ENCODE results near the gene BCDIN3D.

- TF ChIP-seq, protein P1, sequence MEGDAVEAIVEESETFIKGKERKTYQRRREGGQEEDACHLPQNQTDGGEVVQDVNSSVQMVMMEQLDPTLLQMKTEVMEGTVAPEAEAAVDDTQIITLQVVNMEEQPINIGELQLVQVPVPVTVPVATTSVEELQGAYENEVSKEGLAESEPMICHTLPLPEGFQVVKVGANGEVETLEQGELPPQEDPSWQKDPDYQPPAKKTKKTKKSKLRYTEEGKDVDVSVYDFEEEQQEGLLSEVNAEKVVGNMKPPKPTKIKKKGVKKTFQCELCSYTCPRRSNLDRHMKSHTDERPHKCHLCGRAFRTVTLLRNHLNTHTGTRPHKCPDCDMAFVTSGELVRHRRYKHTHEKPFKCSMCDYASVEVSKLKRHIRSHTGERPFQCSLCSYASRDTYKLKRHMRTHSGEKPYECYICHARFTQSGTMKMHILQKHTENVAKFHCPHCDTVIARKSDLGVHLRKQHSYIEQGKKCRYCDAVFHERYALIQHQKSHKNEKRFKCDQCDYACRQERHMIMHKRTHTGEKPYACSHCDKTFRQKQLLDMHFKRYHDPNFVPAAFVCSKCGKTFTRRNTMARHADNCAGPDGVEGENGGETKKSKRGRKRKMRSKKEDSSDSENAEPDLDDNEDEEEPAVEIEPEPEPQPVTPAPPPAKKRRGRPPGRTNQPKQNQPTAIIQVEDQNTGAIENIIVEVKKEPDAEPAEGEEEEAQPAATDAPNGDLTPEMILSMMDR (IDR thresholded peaks at IDR 0.05; ENCODE audit: poor library complexity) = no peak
- no peak for TF ChIP-seq EZH2phosphoT487 (IDR thresholded peaks at IDR 0.05; ENCODE audit: low read depth, severe bottlenecking, unreplicated experiment)
- no peak for TF ChIP-seq EZH2 (IDR thresholded peaks at IDR 0.05; ENCODE audit: borderline replicate concordance)
These were observed 26.3 kb upstream of the BCDIN3D start for GRCh38 chr12:49868952-49869815.

Data from hepatocyte (in vitro differentiated cells).